ENCODE results near the gene CATSPERE. TPM values are rescaled to one million over a fixed set of nuclear protein-coding genes. Genes with fewer than 3 reads are reported as not detected.
"Not testable (repeated sequence)": the region's sequence is repeated elsewhere in the genome, so short reads cannot be mapped to it uniquely, and the experiment has no call there.

The CATSPERE gene
- total RNA-seq, 1 donor from 2014 or later = 1.8 TPM

DNA sequence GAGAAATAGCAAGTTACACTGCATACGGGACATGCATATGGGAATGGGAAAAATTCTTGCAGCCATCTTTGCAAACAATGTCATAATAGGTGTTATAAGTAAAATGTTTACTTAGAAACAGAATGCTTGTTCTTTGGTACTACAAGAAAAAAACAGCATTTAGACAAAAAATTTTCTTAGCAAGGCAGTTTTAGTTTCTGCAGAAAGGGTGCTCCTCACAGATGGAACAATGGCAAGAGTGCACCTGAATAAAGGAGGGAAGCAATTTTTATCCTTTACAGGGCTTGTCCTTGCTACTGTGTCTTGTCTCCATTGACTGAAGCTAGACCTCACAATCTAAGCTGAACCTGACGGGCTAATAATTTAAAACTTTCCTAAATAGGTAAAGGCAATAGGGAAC lies 112.7 kb downstream of the CATSPERE start:
- TF ChIP-seq, protein P1, sequence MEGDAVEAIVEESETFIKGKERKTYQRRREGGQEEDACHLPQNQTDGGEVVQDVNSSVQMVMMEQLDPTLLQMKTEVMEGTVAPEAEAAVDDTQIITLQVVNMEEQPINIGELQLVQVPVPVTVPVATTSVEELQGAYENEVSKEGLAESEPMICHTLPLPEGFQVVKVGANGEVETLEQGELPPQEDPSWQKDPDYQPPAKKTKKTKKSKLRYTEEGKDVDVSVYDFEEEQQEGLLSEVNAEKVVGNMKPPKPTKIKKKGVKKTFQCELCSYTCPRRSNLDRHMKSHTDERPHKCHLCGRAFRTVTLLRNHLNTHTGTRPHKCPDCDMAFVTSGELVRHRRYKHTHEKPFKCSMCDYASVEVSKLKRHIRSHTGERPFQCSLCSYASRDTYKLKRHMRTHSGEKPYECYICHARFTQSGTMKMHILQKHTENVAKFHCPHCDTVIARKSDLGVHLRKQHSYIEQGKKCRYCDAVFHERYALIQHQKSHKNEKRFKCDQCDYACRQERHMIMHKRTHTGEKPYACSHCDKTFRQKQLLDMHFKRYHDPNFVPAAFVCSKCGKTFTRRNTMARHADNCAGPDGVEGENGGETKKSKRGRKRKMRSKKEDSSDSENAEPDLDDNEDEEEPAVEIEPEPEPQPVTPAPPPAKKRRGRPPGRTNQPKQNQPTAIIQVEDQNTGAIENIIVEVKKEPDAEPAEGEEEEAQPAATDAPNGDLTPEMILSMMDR (IDR thresholded peaks at IDR 0.05; ENCODE audit: unreplicated experiment) = no peak
- Mint-ChIP-seq H3K27me3 (no peaks in the 10 kb centered on the region), H3K4me1 (ENCODE audit: low read depth) (no peaks in the 10 kb centered on the region), H3K4me3 (ENCODE audit: low read depth) (no peak overlapping the region), H3K9me3 (ENCODE audit: low read depth) (peaks cover 24% of the 10 kb centered on the region), H3K36me3 (ENCODE audit: insufficient read depth) (peaks cover 4% of the 10 kb centered on the region), H3K27ac (no peak overlapping the region)
- DNase-seq (ENCODE audit: low spot score, unreplicated experiment) = no peak

DNA sequence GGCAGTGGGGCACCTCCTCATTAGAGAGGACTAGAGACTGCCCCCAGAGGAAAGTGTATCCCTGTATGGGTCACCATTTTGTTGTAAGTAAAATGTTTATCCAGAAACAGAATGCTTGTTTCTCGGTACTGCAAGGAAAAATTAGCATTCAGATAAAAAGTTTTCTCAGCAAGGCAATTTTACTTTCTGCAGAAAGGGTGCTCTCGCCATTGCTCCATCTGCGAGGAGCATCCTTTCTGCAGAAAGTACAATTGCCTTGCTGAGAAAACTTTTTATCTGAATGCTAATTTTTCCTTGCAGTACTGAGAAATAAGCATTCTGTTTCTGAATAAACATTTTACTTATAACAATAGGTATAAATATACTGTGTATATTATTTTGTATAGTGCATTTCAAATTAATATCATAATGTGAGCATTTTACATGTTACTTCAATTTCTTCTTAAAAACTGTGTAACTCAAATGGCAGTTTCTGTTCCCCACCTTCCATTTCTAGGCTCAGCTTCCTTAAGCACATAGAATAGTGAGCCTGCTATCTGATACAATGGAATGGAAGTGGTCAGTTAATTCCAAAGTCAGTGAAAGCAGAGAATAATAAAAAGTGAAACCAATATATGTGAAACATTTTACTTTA lies 115.3 kb downstream of the CATSPERE start:
- Mint-ChIP-seq H3K4me1 (ENCODE audit: low read depth) (no peaks in the 10 kb centered on the region), H3K9me3 (ENCODE audit: low read depth) (peaks cover 26% of the 10 kb centered on the region), H3K27ac (no peak overlapping the region), H3K36me3 (ENCODE audit: insufficient read depth) (peaks cover 4% of the 10 kb centered on the region), H3K4me3 (ENCODE audit: low read depth) (no peak overlapping the region), H3K27me3 (no peaks in the 10 kb centered on the region)
- TF ChIP-seq, protein P1 (IDR thresholded peaks at IDR 0.05; ENCODE audit: unreplicated experiment) = no peak
- DNase-seq (ENCODE audit: low spot score, unreplicated experiment) = no peak

DNA sequence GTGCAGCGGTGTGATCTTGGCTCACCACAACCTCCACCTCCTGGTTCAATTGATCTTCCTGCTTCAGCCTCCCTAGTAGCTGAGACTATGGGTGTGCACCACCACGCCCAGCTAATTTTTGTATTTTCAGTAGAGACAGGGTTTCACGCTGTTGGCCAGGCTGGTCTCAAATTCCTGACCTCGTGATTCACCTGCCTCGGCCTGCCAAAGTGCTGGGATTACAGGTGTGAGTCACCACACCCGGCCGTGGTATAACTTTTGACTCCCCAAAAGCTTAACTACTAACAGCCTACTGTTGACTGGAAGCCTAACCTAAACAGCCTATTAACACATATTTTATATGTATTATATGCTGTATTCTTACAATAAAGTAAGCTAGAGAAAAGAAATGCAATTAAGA lies 117.1 kb downstream of the CATSPERE start:
- H3K4me1 Mint-ChIP-seq (ENCODE audit: low read depth) = not testable (repeated sequence)
- H3K9me3 Mint-ChIP-seq (ENCODE audit: low read depth) = peaks cover 22% of the 10 kb centered on the region

DNA sequence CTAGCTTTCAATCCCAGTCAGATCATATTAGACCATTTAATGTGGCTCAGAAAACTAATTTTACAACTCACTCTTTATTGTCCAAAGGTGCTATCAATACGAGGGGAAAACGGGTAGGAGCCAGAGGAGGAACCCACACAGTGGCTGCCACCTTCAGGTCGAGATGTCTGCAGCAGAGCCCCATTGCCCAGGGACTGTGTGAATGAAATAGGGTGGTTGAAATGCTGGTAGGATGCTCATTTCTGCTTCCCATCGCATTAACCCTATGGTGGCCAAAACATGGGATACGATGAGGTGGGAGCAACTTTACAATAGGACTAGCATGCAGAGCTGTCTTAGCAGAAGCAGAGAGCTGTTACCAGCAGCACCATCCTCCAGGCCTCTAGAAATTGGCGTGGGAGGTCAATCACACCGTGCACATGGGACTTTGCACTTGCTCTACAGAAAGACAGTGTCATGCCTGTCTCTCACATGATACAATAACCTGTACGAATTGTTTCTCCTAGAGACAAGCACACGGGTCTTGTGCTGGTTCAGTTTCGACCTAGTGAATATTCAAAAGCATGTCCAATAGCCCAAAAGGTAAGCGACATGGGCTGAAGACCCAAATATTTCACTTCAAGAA lies 122.4 kb downstream of the CATSPERE start:
- H3K27ac Mint-ChIP-seq = no peak overlapping the region
- H3K36me3 Mint-ChIP-seq (ENCODE audit: insufficient read depth) = no peaks in the 10 kb centered on the region
- no peak overlapping the region for H3K4me3 Mint-ChIP-seq (ENCODE audit: low read depth)
- DNase-seq (ENCODE audit: low spot score, unreplicated experiment) = no peak
- TF ChIP-seq, protein P1 (IDR thresholded peaks at IDR 0.05; ENCODE audit: unreplicated experiment) = no peak
- H3K4me1 Mint-ChIP-seq (ENCODE audit: low read depth) = no peaks in the 10 kb centered on the region
- H3K9me3 Mint-ChIP-seq (ENCODE audit: low read depth) = peaks cover 3% of the 10 kb centered on the region
- no peaks in the 10 kb centered on the region for H3K27me3 Mint-ChIP-seq

More for the DNA sequence above, 117.1 kb downstream of the CATSPERE start:
- not testable (repeated sequence) for H3K27me3 Mint-ChIP-seq; H3K36me3 Mint-ChIP-seq (ENCODE audit: insufficient read depth); H3K4me3 Mint-ChIP-seq (ENCODE audit: low read depth); DNase-seq (ENCODE audit: low spot score, unreplicated experiment); H3K27ac Mint-ChIP-seq

DNA sequence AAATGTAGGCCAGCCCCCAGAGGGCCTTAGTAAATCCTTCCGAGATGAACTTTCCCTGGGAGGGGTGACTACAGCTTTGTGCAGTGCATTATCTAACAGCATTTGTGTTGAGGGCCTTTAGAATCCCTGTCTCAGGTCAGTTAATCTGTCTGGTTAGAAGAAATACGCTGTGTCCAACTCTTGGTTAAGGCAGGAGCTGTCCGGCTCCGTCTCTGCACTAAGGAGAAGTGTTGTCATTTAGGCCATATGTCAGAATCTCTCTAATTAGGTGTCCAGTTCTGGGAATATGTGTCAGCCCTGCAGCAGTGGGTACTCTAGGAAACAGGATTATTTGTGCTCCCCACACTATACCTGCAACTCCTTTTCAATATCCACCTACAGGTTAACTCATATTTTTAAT lies 124.8 kb downstream of the CATSPERE start:
- no peaks in the 10 kb centered on the region for H3K36me3 Mint-ChIP-seq (ENCODE audit: insufficient read depth)
- TF ChIP-seq, protein P1 (IDR thresholded peaks at IDR 0.05; ENCODE audit: unreplicated experiment) = no peak
- no peak for DNase-seq (ENCODE audit: low spot score, unreplicated experiment)
- peaks cover 6% of the 10 kb centered on the region for H3K9me3 Mint-ChIP-seq (ENCODE audit: low read depth)
- H3K27ac Mint-ChIP-seq = no peak overlapping the region
- H3K4me3 Mint-ChIP-seq (ENCODE audit: low read depth) = no peak overlapping the region
- no peaks in the 10 kb centered on the region for H3K27me3 Mint-ChIP-seq
- no peaks in the 10 kb centered on the region for H3K4me1 Mint-ChIP-seq (ENCODE audit: low read depth)

DNA sequence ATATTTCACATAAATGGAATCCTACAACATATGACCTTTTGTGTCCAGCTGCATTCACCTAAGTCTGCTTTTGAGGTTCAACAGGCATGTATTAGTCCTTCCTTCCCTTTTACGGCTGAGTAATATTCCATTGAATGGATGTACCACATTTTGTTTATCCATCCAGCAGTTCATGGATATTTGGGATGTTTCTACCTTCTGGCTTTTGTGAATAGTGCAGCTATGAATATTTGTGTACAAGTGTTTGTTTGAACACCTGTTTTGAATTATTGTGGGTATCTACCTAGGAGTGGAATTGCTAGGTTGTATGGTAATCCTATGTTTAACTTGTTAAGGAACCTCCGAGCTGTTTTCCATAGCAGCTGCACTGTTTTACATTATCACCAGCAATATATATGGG lies 129.6 kb downstream of the CATSPERE start:
- Mint-ChIP-seq H3K27ac (no peak overlapping the region), H3K36me3 (ENCODE audit: insufficient read depth) (no peaks in the 10 kb centered on the region), H3K4me3 (ENCODE audit: low read depth) (no peak overlapping the region), H3K9me3 (ENCODE audit: low read depth) (peaks cover 15% of the 10 kb centered on the region), H3K27me3 (no peaks in the 10 kb centered on the region), H3K4me1 (ENCODE audit: low read depth) (no peaks in the 10 kb centered on the region)
- no peak for DNase-seq (ENCODE audit: low spot score, unreplicated experiment)
- TF ChIP-seq, protein P1 (IDR thresholded peaks at IDR 0.05; ENCODE audit: unreplicated experiment) = no peak

Data from progenitor cell of endocrine pancreas (in vitro differentiated cells).